Stimulated activated CD8-positive, alpha-beta memory T cell treated with anti-CD3 and anti-CD28 coated beads, Interleukin-4, amount 100 ng/mL, for 48 hours (primary cell): Measurements from ENCODE around the gene FCF1.
A peak's percentile ranks its signal among the peaks of the same experiment; 100 is the strongest.

Experiments used
- DNase-seq: peaks from one replicate; pipeline ENCODE4 v3.0.0-alpha.2; 2020

FCF1 gene, protein sequence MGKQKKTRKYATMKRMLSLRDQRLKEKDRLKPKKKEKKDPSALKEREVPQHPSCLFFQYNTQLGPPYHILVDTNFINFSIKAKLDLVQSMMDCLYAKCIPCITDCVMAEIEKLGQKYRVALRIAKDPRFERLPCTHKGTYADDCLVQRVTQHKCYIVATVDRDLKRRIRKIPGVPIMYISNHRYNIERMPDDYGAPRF

DNA sequence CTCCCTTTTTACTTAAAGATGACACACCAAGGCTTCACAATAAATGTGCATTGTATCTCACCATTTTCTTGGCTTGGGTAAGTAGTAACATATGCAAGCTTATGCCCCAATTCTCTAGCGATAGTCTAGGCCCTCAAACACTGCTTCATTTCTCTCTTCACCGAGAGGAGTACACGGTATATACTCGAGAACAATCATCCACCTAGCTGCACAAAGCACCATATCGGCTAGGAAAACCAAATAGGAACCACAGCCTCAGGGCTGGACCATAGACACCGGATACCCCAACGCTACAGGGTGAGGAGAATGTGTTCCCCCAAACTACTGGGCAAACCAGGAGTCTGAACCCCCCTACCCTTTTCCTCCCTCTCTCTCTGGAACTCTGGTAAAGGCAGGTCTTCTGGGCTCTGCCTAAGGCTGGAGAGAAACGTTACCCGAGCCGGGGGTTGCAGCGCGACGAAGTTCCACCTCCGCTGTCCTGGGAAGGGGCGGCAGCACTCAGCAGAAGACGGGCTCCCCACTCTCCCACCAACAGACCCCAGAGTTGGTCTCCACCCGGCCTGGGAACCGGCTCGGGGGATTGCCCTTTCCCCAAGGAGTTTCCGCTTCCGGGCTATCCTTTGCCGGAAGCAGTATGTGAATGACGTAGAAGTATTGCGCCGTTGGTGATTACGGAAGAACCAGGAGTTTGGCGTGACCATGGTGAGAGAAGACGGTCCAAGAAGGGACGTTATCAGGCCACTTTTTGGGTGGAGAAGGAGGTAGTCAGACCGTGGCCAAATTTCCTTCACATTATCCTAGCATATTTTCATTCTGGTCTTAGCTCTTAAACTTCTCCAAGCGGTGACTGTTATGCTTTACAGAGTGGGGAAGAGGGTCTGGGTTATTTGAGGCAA lies at the start of gene FCF1, which contains the start of gene AREL1:
TSS of gene FCF1 (plus strand) at position 646 of the 896 bp plus-strand sequence. CDS start at position 700, 54 bp downstream.
TSS of gene AREL1 (minus strand) at position 582 of the 896 bp plus-strand sequence. CDS start 27,465 bp downstream, outside the sequence.
- DNase-seq, result peak; percentile 86

DNA sequence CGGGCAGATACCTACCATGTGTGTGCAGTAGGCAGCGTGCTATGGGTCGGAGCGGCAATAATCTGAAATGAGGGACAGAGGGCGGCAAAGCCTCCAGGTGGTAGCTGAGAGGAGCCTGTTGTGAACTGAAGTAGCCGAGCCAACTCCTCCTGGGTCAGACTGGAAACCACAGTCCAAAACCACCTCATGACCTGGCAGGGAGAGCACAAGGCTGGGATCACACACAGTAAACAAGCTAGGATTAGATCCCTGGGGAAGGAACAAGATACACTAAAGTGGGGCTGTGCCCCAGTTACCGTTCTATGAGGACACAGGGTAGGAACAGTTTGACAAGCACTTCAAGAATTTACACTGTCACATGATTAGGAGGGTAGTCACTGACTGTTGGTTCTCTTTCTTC lies 49.1 kb upstream of the FCF1 start:
- DNase-seq, result no peak

- DNase-seq, result no peak
Measured at GRCh38 chr14:74664717-74665116, 48.2 kb upstream of the FCF1 start.

GRCh38 chr14:74667758-74668157 lies 45.2 kb upstream of the FCF1 start:
- no peak for DNase-seq

GRCh38 chr14:74669256-74669655 lies 43.7 kb upstream of the FCF1 start:
- DNase-seq, result no peak

GRCh38 chr14:74669846-74670245 lies 43.1 kb upstream of the FCF1 start:
- DNase-seq, result no peak

DNA sequence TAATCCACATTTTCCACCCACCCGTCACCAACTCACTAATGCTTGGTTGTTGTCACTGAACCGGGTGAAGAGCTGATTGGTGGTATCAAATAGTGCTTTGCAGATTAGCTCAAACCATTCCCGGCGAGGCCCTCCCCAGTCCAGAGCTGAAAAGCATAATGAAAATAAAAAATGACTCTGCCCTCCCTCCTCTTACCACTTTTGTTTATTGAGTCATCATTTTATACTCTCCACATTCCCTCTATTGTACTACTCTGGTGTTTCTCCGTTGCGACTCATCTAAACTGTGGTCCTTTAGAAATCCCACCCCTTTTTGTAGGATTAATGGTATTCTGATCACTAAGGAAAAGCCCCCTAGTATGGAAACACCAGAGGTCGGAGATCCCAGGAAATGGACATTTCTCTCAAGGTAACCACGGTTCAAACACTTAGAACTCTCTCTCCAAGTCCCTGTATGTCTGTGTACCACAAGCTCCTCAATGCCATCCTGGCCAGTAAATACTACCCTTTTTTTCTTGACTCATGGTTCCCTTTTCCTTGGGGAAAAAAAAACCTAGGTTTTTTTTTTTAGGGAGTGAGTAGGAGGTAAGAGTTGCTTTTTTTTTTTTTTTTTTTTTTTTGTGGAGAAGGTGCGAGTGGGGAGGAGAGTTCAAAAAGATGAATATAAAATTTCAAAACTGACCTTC lies 42.1 kb upstream of the FCF1 start:
- no peak for DNase-seq

- DNase-seq, result no peak
Measured at GRCh38 chr14:74671789-74672188, 41.2 kb upstream of the FCF1 start.

DNA sequence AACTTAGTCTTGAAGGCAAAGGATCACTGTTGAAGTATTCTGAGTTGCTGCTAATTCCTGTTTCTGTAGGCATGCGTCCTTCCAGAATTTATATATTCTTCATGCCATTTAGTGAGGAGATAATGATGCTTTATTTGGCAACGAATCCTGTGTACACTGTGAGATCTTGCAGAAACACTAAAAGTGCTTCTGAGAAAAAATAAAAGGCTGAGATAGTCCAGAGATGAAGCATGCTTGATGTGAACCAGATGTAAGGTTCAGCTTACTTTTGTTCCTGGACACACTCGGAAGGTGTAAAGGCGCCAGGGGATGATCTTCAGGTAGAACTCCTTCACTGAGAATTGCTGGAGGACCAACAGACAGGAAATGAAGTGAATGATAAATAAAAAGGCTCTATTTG lies 39.2 kb upstream of the FCF1 start:
- DNase-seq, result no peak

DNA sequence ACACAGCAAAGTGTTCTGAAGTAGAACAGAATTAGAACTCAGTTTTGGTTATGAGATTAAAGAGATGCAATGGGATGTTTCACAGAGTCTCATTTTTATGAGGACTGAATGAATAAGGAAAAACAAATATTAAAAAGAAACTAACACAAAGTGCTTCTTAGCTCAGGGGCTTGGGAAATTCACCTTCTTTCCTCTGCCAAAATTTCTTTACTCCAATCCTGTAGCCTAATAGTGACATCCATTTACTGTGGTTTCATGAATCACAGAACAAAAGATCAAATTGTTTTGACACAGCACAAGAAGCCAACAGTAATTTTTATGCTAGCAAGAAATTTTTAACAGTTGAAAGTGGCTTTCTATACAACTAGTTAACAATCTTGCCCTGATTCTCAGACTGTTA lies 37.7 kb upstream of the FCF1 start:
- no peak for DNase-seq

DNA sequence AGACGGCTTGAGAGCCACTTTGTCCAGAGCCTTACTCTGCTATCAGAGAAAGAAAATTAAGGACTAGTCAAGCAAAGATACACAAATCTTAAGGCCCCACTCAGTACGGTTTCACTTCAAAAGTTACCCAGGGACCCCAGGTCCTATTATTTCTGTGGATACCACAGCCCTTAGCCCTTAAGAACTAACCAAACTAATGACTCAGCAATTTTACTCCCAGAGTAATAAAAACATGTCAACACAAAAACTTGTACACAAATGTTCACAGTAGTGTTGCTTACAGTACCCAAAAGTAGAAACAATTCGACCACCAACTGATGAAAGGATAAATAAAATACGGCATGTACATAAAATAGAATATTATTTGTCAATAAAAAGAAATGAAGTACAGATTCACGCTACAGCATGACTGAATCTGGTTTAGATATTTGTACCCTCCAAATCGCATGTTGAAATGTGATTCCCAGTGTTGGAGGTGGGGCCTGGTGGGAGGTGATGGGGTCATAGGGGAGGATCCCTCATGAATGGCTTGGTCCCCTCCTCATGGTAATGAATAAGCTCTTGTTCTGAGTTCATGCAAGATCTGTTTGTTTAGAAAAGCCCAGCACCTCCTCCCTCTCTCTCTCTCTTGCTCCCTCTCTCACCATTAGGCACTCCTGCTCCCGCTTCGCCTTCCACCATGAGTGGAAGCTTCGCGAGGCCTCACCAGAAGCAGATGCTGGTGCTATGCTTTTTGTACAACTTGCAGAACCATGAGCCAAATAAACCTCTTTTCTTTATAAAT lies 30.6 kb upstream of the FCF1 start:
- DNase-seq, result no peak

GRCh38 chr14:74683406-74683805 lies 29.5 kb upstream of the FCF1 start:
- DNase-seq, result no peak

DNA sequence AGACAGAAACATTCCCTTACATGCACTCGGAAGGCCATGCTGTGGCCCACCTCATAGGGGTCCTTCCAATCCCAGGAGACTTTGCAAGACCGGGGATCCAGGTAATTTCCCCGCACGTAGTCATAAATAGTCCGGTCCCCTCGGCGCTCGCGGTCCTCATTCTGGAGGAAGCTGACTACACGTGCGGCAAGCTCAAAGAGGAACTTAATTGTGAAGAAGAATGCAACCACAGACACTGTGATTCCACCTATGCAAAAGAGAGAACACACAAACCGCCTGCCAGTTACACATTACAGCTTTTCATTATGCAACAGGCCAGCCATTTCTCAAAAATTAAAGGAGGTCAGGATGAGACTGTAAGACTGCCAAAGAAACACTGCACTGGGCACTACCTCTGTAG lies 28.5 kb upstream of the FCF1 start:
- no peak for DNase-seq

GRCh38 chr14:74685056-74685455 lies 27.9 kb upstream of the FCF1 start:
- DNase-seq, result no peak

- no peak for DNase-seq
Measured at GRCh38 chr14:74685921-74686678, 26.8 kb upstream of the FCF1 start.

DNA sequence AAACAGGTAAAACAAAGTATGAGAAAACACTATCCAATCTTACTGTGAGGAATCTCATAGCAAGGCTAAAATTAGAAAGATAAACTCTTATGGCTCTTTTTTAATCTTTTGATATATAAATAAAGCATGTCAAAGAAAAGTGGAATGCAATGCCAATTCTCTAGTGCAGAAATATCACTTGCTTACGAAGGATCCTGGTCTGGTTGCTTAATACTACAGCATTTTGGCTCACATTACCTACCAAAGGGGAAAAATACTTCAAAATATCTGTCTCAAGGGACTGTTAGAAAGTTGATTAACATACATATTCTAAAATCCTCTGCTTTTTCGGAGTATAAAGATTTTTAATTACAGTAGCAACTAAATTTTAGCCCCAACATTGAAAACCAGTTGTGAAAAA lies 21.5 kb upstream of the FCF1 start:
- no peak for DNase-seq

DNA sequence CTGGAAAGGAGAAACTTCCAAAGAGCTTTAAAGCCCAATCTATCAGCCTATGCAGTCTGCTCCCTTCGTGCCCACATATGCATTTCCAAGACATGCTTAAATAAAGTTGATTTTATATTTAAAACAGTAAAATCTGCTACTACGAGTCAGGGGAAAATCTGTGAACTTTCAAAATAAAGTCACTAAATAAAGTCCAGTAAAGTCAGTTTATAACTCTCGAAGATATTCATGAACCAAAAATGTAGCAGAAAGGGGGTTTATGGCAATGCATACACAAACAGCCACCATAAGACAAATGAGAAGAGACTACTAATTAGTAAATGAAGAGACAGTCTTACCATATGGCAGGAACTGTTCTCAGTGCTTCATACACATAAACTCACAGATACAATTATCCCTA lies 19.8 kb upstream of the FCF1 start:
- no peak for DNase-seq

DNA sequence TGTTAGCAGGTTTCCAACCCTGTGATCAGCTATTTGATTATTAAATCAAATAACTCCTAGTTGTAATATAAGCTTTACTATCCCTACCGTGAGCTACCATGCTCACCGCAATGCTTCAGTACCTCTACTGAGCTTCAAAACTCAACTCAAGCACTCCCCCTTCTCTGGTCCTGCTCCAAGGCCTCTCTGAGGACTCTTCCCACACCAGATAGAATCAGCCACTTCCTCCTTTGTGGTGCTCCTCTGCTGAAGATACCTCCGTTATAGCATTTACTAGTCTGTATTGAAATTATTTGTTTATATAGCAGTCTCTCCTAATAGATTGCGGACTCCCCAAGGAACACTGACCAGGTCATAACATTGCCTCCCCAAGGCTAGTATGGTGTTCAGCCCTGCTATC lies 17.5 kb upstream of the FCF1 start:
- no peak for DNase-seq

DNA sequence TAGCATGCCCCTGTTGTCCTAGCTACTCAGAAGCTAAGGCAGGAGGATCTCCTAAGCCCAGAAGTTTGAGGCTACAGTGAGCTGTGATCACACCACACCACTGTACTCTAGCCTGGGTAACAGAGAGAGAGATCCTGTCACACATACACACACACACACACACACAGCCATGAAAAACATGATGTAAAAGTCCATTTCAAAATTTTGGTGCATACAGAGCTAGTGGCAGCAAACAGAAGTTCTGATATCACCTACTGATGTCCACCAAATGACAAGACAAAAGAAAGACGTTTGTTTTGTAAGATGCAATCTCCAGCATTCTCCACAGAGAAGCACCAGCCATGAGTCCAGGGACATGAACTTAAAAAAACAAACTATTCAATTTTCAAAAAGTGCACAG lies 15.9 kb upstream of the FCF1 start:
- no peak for DNase-seq

- DNase-seq, result no peak
Measured at GRCh38 chr14:74697543-74697942, 15.4 kb upstream of the FCF1 start.

GRCh38 chr14:74697976-74698375 lies 15.0 kb upstream of the FCF1 start:
- no peak for DNase-seq

GRCh38 chr14:74698465-74698864 lies 14.5 kb upstream of the FCF1 start:
- DNase-seq, result no peak
